ENCODE results near the gene MGAM2.
"Not testable (repeated sequence)": the region's sequence is repeated elsewhere in the genome, so short reads cannot be mapped to it uniquely, and the experiment has no call there.

MGAM2 gene

GRCh38 chr7:142111499-142111898 is at the start of gene MGAM2:
MGAM2 (plus strand) TSS chr7:142111718; CDS start chr7:142116874, 5,156 bp downstream.
- peak in 1 of 2 donors; percentile 22 for DNase-seq

- DNase-seq: no peak
These were observed 47.7 kb upstream of the MGAM2 start for GRCh38 chr7:142063551-142064442.

DNA sequence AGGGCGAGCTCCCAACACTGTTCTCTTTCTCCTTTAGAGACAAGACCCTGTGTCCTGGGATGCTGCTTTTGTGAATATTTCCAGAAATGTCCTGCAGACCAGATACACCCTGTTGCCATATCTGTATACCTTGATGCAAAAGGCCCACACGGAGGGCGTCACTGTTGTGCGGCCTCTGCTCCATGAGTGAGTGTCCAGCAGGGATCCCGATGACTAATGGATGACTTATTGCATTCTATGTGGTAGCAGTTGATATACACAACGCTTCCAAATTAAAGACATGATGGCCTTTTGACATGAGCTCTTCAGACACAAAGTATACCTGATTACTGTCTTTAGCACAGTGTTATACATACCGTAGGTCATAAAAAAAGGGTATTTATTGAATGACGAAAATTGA is 45.0 kb upstream of the MGAM2 start:
- DNase-seq: no peak

GRCh38 chr7:142077762-142078161 is 33.8 kb upstream of the MGAM2 start:
- DNase-seq: no peak

GRCh38 chr7:142083605-142084004 is 27.9 kb upstream of the MGAM2 start:
- no peak for DNase-seq

GRCh38 chr7:142085428-142085827 is 26.1 kb upstream of the MGAM2 start:
- DNase-seq: no peak

DNA sequence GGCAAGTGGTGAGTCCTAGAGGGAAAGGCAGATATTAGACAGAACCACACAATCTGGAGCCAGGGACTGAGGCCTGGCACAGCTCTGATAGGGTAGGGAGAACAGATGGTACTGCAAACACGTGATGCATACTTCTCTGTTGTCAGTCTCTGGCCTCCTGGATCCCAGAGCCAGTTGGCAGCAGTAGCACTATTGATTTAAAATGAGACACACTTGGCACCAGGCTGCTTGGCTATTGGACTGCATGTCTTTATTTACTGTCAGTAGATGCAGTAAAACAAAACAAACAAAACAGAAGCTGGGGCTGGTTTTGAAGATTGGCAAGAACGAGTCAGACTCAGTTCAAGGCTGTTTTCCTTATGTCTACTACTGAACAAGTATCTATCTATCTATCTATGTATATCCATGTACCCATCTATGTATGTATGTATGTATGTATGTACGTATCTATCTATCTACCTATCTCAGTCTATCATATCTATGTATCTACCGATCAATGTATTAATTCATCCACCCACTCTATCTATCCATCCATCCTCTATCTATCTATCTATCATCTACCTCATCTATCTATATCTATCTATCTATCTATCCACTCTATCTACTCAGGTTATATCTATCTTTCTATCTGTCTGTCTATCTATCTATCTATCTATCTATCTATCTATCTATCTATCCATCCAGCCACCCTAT is 23.4 kb upstream of the MGAM2 start:
- no peak for DNase-seq

- DNase-seq: no peak
These were observed 22.5 kb upstream of the MGAM2 start for GRCh38 chr7:142089035-142089434.

GRCh38 chr7:142091961-142092360 is 19.6 kb upstream of the MGAM2 start:
- no peak for DNase-seq

- no peak for DNase-seq
These were observed 16.7 kb upstream of the MGAM2 start for GRCh38 chr7:142094861-142095260.

DNA sequence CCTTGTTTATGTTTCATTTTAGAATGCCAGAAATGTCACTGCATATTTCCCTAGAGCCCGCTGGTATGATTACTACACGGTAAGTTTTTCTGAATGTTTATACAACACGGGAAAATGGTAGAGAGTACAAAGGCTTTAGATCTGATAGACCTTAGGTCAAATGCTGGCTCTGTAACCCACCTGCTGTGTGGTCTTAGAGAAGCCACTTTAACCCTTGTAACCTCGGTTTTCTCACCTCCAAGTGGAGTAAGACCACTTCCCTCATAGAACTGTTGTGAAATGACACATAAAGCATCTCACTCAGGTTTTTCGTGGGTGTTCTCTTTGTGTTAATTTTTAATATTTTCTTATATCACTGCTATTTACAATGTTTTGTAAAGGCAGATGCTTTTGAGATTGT is 13.9 kb upstream of the MGAM2 start:
- no peak for DNase-seq

DNA sequence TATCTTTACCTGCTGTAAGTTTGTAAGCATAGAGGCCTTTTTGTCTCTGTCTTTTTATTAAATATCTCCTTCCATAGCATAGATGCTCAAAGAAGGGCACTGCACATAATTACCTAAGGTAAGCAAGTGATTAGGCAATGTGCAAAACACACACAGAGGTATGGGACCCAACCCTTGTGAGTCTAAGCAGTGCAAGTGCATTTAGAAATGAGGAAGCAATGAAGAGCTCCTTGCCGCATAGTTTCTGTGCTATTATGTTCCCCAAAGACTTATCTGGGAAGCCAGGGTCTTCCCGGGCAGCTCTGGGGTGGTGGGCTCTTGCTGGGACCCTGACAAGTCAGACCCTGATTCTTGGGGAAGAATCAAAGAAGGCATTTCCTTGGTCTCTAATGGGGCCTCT is 13.5 kb upstream of the MGAM2 start:
- no peak for DNase-seq

DNA sequence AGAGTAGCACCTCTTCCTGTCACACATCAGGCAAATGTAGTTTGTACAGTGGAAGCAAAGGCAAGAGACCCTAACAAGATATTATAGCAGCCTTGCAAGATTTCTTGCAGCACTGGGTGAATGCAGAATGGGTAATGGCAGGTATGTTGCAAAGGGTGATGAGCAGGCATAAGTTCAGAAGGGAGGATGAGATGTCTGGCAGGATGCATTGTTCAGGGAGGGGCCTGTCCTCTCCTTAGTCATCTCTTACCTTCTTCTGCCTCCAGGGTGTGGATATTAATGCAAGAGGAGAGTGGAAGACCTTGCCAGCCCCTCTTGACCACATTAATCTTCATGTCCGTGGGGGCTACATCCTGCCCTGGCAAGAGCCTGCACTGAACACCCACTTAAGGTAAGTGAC is 12.2 kb upstream of the MGAM2 start:
- not testable (repeated sequence) for DNase-seq

DNA sequence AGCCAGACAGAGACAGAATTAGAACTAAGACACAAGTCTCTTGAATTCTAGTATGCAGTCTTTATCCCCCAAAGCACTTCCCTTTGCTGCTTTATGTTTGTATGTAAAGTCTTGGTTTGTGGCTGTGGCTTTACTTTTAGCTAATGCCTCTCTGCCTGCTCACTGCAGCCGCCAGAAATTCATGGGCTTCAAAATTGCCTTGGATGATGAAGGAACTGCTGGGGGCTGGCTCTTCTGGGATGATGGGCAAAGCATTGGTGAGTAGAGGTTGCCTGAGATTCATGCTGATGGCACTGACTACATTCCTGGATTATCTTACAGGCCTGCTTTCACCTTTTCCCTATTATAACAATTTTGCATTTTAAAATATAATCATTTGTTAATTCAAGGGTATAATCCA is 10.9 kb upstream of the MGAM2 start:
- DNase-seq: no peak

DNA sequence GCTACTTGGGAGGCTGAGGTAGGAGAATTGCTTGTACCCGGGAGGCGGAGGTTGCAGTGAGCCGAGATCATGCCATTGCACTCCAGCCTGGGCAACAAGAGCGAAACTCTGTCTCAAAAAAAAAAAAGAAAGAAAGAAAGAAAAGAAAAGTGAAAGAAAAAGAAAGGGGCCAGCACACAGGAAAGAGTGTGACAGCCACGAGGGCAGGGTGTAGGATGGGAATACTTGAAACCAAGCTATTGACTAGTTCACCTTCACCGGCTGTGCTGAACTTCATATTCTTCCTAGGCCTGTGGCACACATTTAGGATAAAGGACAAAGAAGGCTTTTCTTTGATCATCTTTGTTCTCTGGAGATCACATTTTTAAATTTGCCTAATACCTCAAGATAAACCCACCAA is 9.7 kb upstream of the MGAM2 start:
- DNase-seq: not testable (repeated sequence)

GRCh38 chr7:142104550-142105527 is 6.7 kb upstream of the MGAM2 start:
- peak; percentile 85 to 93 for DNase-seq

GRCh38 chr7:142108728-142109505 is 2.6 kb upstream of the MGAM2 start:
- no peak for DNase-seq

GRCh38 chr7:142110098-142110497 is 1.4 kb upstream of the MGAM2 start:
- DNase-seq: no peak

GRCh38 chr7:142110638-142111037 is 880 bp upstream of the MGAM2 start:
- no peak for DNase-seq

- no peak for DNase-seq
These were observed 568 bp downstream of the MGAM2 start for GRCh38 chr7:142112086-142112485.

DNA sequence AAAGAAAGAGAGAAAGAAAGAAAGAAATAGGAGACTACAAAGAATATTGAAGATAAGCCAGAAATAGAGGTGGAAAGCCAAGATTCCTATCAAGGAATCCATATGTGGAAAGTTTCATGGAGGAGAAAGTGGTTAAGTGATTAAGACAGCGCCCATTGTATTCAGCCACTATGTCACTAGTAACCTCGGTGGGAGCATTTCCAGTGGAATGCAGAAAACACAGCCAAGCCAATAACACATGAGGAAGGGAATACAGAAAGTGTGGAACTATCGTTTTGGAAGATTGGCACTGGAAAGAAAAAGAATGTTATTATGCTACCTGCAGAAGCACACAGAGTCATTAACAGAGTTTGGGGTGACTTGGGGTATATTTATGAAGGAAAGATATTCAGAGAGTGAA is 2.7 kb downstream of the MGAM2 start:
- DNase-seq: no peak

DNA sequence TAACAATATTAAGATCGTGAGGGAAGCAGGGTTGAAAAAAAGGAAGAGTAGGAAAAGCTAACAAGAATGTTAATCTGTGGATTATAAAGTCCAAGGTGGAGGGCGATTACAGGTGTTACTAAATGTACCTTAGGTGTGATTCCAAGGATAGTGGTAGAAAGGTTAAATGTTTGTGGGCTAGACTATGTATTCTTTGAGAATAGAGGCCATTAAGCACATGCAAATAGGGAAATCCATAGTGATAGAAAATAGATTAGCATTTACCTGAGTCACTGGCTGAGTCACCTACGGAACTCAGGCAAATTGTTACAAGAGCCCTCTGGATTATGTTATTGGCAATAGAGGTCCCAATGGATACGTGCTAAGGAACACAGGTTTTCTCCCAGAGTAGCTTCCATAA is 9.0 kb downstream of the MGAM2 start:
- DNase-seq: no peak
